Smooth muscle cell (in vitro differentiated cells): ENCODE results near the gene DNAJC17. TPM values are rescaled to one million over a fixed set of nuclear protein-coding genes. Genes with fewer than 3 reads are reported as not detected.

Experiments
- DNase-seq: peaks from one replicate; lab custom pipeline; 2025; ENCODE audit not compliant: unreplicated experiment; lab: John Stamatoyannopoulos, UW
- H2AFZ ChIP-seq: fragments of 200-600 bp; sonication (generic); 2 replicates; pipeline ENCODE4 v1.6.0; 2016; ENCODE audit warnings: antibody characterized with exemption, low read depth, mild to moderate bottlenecking
- H3F3A ChIP-seq: fragments of 200-600 bp; sonication (generic); 2 replicates; pipeline ENCODE4 v1.6.0; 2017; ENCODE audit warnings: antibody characterized with exemption, low read depth
- H3K27ac ChIP-seq: fragments of 200-600 bp; sonication (generic); 2 replicates; pipeline ENCODE4 v1.5.1; 2016; ENCODE audit warnings: low read depth, mild to moderate bottlenecking
- H3K27me3 ChIP-seq: fragments of 200-600 bp; sonication (generic); 2 replicates; pipeline ENCODE4 v1.6.1; 2016; ENCODE audit warnings: low read depth, mild to moderate bottlenecking
- H3K36me3 ChIP-seq: fragments of 200-600 bp; sonication (generic); 2 replicates; pipeline ENCODE4 v1.5.1; 2016; ENCODE audit warnings: low read depth
- H3K4me1 ChIP-seq: fragments of 200-600 bp; sonication (generic); 2 replicates; pipeline ENCODE4 v1.5.1; 2016; ENCODE audit warnings: low read depth
- H3K4me2 ChIP-seq: fragments of 200-600 bp; sonication (generic); 2 replicates; pipeline ENCODE4 v1.6.0; 2016; ENCODE audit warnings: mild to moderate bottlenecking
- H3K4me3 ChIP-seq: fragments of 200-600 bp; sonication (generic); 2 replicates; pipeline ENCODE4 v1.5.1; 2016; ENCODE audit warnings: mild to moderate bottlenecking
- H3K79me2 ChIP-seq: fragments of 200-600 bp; sonication (generic); 2 replicates; pipeline ENCODE4 v1.6.0; 2016; ENCODE audit warnings: low read depth, mild to moderate bottlenecking
- H3K9ac ChIP-seq: fragments of 200-600 bp; sonication (generic); 2 replicates; pipeline ENCODE4 v1.6.0; 2016; ENCODE audit warnings: low read depth
- H3K9me3 ChIP-seq: fragments of 200-600 bp; sonication (generic); replicated peaks from 2 replicates; pipeline ENCODE4 v1.5.1; 2016; ENCODE audit warnings: low read depth
- H4K20me1 ChIP-seq: fragments of 200-600 bp; sonication (generic); 2 replicates; pipeline ENCODE4 v1.6.0; 2016; ENCODE audit warnings: low read depth
- CTCF ChIP-seq: fragments of 200-600 bp; sonication (generic); IDR thresholded peaks from 2 replicates; pipeline ENCODE4 v1.5.1; 2017; ENCODE audit warnings: borderline replicate concordance, mild to moderate bottlenecking, antibody characterized with exemption; ENCODE audit not compliant: insufficient read depth, poor library complexity, severe bottlenecking
- WGBS: methylation state at CpG from one replicate; pipeline ENCODE4 v1.1.7; 2016; ENCODE audit warnings: low lambda C conversion rate; 5-methylcytosine and 5-hydroxymethylcytosine counted together
- polyA plus RNA-seq: library from polyadenylated mRNA; unstranded; fragments of >200 nt; fragmentation: Nextera tagmentation; extraction: Ambion mirVana; gene quantifications from 2 replicates; pipeline ENCODE4 v1.2.1, GENCODE V29; 2016
- total RNA-seq: library from RNA; depleted of rRNA; stranded (reverse); fragments of >200 nt; gene quantifications from 2 replicates; pipeline ENCODE4 v1.2.3, GENCODE V29; 2014

The DNAJC17 gene
- 23.7 and 25.0 TPM in 2 replicates for total RNA-seq
- polyA plus RNA-seq = 33.6 and 35.3 TPM in 2 replicates

- H3K4me1 ChIP-seq = peaks cover 6% of the 10 kb centered on the region
- no peaks in the 10 kb centered on the region for H3K27me3 ChIP-seq
- H2AFZ ChIP-seq = peak within 1 kb of the TSS; percentile 99
- peak within 1 kb of the TSS; percentile 82 for H3K4me2 ChIP-seq
- peak within 1 kb of the TSS; percentile 88 for H3K4me3 ChIP-seq
- no peaks in the 10 kb centered on the region for H3K36me3 ChIP-seq
- peaks cover 10% of the 10 kb centered on the region for H4K20me1 ChIP-seq
- H3K79me2 ChIP-seq = peaks cover 33% of the 10 kb centered on the region
- H3K27ac ChIP-seq = peak within 1 kb of the TSS; percentile 49
- peak; percentile 75 for DNase-seq
- no peaks in the 10 kb centered on the region for H3F3A ChIP-seq
- peak within 1 kb of the TSS; percentile 73 for H3K9ac ChIP-seq
- no peak for TF ChIP-seq CTCF
- under 1% methylated on average over 55 of the region's 64 CpGs for WGBS
- H3K9me3 ChIP-seq = no peaks in the 10 kb centered on the region
Measured at GRCh38 chr15:40807028-40807887, at the start of gene DNAJC17, which contains the start of gene ZFYVE19. DNAJC17 (minus strand) TSS chr15:40807473; CDS start chr15:40807446, 27 bp downstream. ZFYVE19 (plus strand) TSS chr15:40807089; CDS start chr15:40807590, 501 bp downstream.

- Histone ChIP-seq H3F3A (no peaks in the 10 kb centered on the region), H3K36me3 (no peaks in the 10 kb centered on the region), H3K79me2 (no peaks in the 10 kb centered on the region), H3K4me2 (no peak overlapping the region), H3K27ac (peak overlapping the region; percentile 66), H4K20me1 (no peaks in the 10 kb centered on the region), H3K27me3 (no peaks in the 10 kb centered on the region), H3K4me3 (no peak overlapping the region), H2AFZ (no peak overlapping the region), H3K4me1 (no peaks in the 10 kb centered on the region), H3K9ac (no peak overlapping the region), H3K9me3 (no peaks in the 10 kb centered on the region)
- TF ChIP-seq CTCF = no peak
- DNase-seq = no peak
- 93% methylated on average over 8 of the region's 8 CpGs for WGBS
Measured at GRCh38 chr15:40856746-40857145, 49.5 kb upstream of the DNAJC17 start.

GRCh38 chr15:40855706-40856234, 48.5 kb upstream of the DNAJC17 start:
- 93% methylated on average over 13 of the region's 13 CpGs for WGBS
- no peak overlapping the region for H3K9ac ChIP-seq
- H4K20me1 ChIP-seq = no peaks in the 10 kb centered on the region
- no peaks in the 10 kb centered on the region for H3K79me2 ChIP-seq
- no peak overlapping the region for H2AFZ ChIP-seq
- H3K9me3 ChIP-seq = no peaks in the 10 kb centered on the region
- no peak for TF ChIP-seq CTCF
- no peaks in the 10 kb centered on the region for H3F3A ChIP-seq
- DNase-seq = no peak
- no peaks in the 10 kb centered on the region for H3K27me3 ChIP-seq
- H3K4me1 ChIP-seq = no peaks in the 10 kb centered on the region
- H3K36me3 ChIP-seq = no peaks in the 10 kb centered on the region
- H3K4me3 ChIP-seq = no peak overlapping the region
- H3K27ac ChIP-seq = no peak overlapping the region
- no peak overlapping the region for H3K4me2 ChIP-seq
